ENCODE data around the gene TUBB3.

TUBB3 gene

DNA sequence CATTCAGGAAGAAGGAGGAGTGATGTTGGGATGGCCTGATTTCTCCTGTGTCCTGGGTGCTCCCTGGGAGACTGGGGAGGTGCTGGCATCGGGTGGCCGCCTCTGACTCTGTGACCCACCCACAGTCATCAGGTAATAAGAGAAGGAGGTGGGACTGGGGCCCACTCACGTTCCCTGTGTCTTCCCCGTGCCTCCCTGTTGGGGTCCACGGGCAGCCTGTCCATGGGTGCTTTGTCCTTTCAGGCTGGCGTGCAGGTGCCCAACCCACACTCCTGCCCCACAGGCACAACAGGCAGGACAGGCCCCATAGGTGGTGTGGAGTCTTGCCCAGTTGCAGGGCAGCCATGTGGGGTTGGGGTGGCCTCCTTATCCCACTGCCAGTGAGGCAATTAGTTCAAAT lies 29.4 kb downstream of the TUBB3 start:
- Histone ChIP-seq H3K36me3 (ENCODE audit: insufficient read depth, low read length) (no peaks in the 10 kb centered on the region), H3K9ac (ENCODE audit: low read depth, low read length) (no peak overlapping the region)

DNA sequence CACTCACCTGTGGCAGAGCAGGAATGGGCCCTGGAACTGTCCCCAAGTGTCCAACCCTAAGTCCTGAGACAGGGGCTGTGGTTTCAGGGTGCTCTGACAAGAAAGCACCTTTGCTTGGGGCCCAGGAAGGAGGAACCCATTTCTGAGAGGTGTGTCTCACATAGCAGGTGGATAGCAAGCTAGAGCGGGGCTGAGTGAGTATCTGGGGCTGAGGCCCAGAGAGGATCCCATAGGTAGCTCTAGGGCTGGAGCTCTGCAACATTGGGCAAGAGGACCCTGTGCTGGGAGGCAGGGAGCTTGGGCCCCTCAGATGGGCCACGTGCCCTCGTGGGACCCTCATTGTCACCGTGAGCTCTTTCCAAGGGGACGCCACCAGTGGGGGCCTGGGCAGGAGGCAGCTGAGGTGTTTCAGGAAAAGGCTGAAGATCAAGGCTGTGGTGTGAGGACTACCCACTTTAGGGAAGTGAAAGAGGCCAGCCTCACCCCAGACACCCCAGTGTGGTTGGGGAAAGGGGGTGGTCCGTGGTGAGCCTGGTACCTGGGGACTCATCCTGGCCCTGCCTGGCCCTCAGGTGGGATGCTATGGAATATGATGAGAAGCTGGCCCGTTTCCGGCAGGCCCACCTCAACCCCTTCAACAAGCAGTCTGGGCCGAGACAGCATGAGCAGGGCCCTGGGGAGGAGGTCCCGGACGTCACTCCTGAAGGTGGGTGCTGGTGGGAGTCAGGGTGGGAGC lies 30.7 kb downstream of the TUBB3 start:
- Histone ChIP-seq H3K9me3 (ENCODE audit: control insufficient read depth, insufficient read depth, low read length) (no peaks in the 10 kb centered on the region), H3K4me1 (ENCODE audit: insufficient read depth, low read length) (0 out of 2 replicates have a peak, but pooled peaks cover 3% of the 10 kb centered on the region), H3K9ac (ENCODE audit: low read depth, low read length) (no peak overlapping the region), H3K36me3 (ENCODE audit: insufficient read depth, low read length) (peaks cover 4% of the 10 kb centered on the region; the same call in 1 of the 2 replicates)

More for the DNA sequence above, 29.4 kb downstream of the TUBB3 start:
- H3K9me3 ChIP-seq (ENCODE audit: control insufficient read depth, insufficient read depth, low read length), result no peaks in the 10 kb centered on the region
- H3K4me1 ChIP-seq (ENCODE audit: insufficient read depth, low read length), result 0 out of 2 replicates have a peak, but pooled peaks cover under 1% of the 10 kb centered on the region

DNA sequence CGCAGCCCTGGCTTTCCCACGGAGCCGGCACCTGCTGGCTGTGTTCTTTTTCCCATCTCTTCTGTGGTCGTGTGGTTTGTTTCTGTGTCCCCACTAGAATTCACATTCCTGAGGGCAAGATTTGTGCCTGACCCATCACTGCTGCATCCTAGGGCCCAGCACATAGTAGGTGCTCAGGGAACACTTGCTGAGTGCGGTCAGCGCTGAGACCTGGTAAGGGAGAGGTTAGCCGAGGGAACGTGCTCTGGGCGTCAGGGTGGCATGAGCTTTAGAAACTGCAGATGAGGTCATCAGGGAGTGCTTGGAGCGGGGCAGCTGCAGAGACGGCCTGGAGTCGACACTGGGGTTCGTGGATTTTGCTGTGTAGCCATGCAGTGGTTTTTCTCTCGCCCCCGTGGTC lies 31.3 kb downstream of the TUBB3 start:
- Histone ChIP-seq H3K4me1 (ENCODE audit: insufficient read depth, low read length) (0 out of 2 replicates have a peak, but pooled peaks cover 3% of the 10 kb centered on the region), H3K36me3 (ENCODE audit: insufficient read depth, low read length) (peaks cover 4% of the 10 kb centered on the region; the same call in 1 of the 2 replicates), H3K9me3 (ENCODE audit: control insufficient read depth, insufficient read depth, low read length) (no peaks in the 10 kb centered on the region), H3K9ac (ENCODE audit: low read depth, low read length) (no peak overlapping the region)

DNA sequence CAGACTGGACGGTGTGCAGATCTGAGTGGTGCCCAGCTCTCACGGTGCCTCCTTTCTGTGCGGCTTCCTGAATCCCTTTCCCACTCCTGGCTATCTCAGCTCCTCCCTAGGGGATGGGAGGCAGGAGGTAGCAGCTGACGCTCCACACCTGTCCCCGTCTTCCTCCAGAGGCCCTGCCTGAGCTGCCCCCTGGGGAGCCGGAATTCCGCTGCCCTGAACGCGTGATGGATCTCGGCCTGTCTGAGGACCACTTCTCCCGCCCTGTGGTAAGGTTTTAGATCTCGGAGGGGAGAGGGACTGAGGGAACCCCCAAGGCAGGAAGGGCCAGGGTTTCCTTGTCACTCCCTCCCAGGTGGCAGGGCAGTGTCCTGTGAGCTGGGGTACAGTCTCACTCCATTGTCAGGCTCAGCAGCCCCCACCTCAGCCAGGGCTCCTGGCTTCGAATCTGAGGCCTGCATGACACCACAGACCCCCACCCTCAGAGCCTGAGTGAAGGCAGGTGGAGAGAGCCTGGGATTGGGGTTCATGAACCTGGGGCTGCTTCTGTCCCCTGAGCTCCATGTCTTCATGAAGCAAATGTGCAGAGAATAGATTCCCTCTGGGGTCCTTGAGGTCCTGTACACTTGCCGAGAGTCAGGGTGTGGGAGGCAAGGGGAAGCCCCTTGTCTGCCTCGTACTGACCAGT lies 32.0 kb downstream of the TUBB3 start:
- Histone ChIP-seq H3K9me3 (ENCODE audit: control insufficient read depth, insufficient read depth, low read length) (no peaks in the 10 kb centered on the region), H3K9ac (ENCODE audit: low read depth, low read length) (no peak overlapping the region), H3K36me3 (ENCODE audit: insufficient read depth, low read length) (peaks cover 4% of the 10 kb centered on the region; the same call in 1 of the 2 replicates), H3K4me1 (ENCODE audit: insufficient read depth, low read length) (0 out of 2 replicates have a peak, but pooled peaks cover 3% of the 10 kb centered on the region)

DNA sequence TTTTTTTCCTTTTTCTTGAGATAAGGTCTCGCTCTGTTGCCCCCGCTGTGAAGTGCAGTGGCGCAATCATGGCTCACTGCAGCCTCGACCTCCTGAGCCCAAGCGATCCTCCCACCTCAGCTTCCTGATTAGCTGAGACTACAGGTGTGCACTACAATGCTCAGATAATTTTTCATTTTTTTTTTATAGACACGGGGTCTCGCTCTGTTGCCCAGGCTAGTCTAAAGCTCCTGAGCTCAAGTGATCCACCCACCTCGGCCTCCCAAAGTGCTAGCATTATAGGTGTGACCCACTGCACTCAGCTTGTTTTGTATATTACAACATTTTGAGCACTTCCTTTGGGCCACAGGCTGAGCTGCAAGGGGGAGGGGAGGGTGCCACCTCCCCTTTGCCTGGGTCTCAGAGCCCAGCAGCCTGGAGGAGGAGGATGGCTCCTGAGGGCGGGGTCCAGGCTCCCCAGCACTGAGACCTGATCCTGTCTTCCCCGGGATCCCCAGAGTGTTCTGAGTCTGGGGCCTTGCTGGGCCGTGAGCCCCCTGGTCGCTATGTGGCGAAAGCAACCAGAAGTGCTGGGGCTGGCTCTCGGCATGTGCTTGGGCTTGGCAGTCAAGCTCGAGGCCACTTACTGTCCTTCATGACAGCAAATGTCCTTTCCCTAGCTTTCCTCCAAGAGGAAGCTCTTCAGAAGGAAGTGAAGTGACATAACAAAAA lies 33.5 kb downstream of the TUBB3 start:
- Histone ChIP-seq H3K9ac (ENCODE audit: low read depth, low read length) (no peak overlapping the region), H3K4me1 (ENCODE audit: insufficient read depth, low read length) (0 out of 2 replicates have a peak, but pooled peaks cover 3% of the 10 kb centered on the region), H3K36me3 (ENCODE audit: insufficient read depth, low read length) (peaks cover 4% of the 10 kb centered on the region), H3K9me3 (ENCODE audit: control insufficient read depth, insufficient read depth, low read length) (no peaks in the 10 kb centered on the region)

DNA sequence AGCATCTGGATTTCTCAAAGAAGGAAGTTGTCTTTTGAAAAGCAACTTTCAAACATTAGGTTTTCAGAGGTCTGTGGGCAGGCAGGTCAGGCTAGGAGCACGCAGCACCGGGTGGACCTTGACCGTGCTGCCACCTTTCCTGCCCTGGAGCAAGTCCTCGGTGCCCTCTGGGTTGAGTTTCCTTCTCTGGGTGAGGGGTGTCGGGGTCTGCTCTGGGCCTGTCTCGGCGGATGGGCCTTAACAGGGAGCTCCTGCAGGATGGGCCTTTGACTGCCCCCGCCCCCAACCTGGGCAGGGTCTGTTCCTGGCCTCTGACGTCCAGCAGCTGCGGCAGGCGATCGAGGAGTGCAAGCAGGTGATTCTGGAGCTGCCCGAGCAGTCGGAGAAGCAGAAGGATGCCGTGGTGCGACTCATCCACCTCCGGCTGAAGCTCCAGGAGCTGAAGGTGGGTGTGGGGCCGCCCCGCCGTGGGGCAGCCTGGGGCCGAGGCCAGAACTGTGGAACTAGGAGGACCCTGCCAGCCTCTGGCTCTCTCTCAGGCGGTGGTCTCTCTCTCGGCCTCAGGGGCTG lies 34.2 kb downstream of the TUBB3 start:
- Histone ChIP-seq H3K4me1 (ENCODE audit: insufficient read depth, low read length) (0 out of 2 replicates have a peak, but pooled peaks cover 3% of the 10 kb centered on the region), H3K36me3 (ENCODE audit: insufficient read depth, low read length) (peaks cover 4% of the 10 kb centered on the region), H3K9me3 (ENCODE audit: control insufficient read depth, insufficient read depth, low read length) (no peaks in the 10 kb centered on the region), H3K9ac (ENCODE audit: low read depth, low read length) (no peak overlapping the region)

DNA sequence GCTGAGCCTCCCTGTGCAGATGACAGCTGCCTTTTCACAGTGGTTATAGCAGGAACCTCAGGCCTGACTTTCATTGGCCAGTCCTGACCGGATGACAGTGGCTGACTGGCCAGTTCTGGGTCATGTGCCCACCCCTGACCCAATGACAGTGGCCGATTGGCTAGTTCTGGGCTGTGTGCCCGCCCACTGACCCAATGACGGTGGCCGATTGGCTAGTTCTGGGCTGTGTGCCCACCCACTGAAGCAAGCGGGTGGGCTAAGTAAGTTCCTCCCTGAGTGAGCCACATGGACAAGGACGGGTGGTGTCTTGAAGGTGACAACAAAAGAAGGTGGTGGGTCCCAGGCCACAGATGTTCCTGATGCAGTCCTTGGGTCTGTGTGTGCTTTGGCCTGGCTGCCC lies 34.9 kb downstream of the TUBB3 start:
- no peaks in the 10 kb centered on the region for H3K9me3 ChIP-seq (ENCODE audit: control insufficient read depth, insufficient read depth, low read length)
- H3K4me1 ChIP-seq (ENCODE audit: insufficient read depth, low read length), result 0 out of 2 replicates have a peak, but pooled peaks cover 3% of the 10 kb centered on the region
- H3K9ac ChIP-seq (ENCODE audit: low read depth, low read length), result no peak overlapping the region
- peaks cover 4% of the 10 kb centered on the region for H3K36me3 ChIP-seq (ENCODE audit: insufficient read depth, low read length)

DNA sequence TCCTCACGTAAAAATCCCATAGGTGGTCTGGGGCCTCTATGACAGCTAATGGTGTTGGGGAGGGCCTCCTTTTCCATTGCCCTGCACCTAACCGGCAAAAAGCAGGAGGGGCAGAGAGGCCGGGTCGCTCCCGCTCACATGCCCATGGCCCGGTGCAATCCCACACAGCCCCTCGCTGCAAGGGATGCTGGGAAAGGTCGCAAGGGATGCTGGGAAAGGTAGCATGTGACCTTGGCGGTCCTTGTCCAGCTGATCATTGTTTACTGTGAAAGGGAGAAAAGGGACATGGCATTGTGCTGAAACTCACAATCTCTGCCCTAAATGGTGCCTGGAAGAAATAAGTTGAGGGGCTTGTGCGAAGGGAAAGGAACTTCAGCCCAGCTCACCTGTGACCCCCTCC lies 35.5 kb downstream of the TUBB3 start:
- peaks cover 4% of the 10 kb centered on the region for H3K36me3 ChIP-seq (ENCODE audit: insufficient read depth, low read length)

DNA sequence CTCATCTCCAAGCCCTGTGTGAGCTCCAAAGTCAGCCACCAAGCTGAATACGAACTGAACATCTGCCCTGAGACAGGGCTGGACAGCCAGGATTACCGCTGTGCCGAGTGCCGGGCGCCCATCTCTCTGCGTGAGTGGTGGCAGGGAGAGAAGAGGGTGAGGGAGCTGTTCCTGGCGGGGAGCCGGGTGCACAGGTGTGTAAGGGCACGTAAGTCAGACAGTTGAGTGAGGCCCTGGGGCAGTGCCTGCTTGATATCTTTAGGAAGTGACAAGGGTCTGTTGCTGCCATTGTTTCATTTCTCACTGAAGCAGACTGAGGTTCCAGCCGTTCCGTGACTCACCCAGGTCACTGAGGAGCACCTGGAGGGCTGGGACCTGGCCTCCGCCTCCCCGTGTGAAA lies 37.8 kb downstream of the TUBB3 start:
- Histone ChIP-seq H3K9ac (ENCODE audit: low read depth, low read length) (no peak overlapping the region), H3K36me3 (ENCODE audit: insufficient read depth, low read length) (peaks cover 4% of the 10 kb centered on the region), H3K9me3 (ENCODE audit: control insufficient read depth, insufficient read depth, low read length) (no peaks in the 10 kb centered on the region), H3K4me1 (ENCODE audit: insufficient read depth, low read length) (0 out of 2 replicates have a peak, but pooled peaks cover 3% of the 10 kb centered on the region)

More for the DNA sequence above, 35.5 kb downstream of the TUBB3 start:
- Histone ChIP-seq H3K9me3 (ENCODE audit: control insufficient read depth, insufficient read depth, low read length) (no peaks in the 10 kb centered on the region), H3K4me1 (ENCODE audit: insufficient read depth, low read length) (0 out of 2 replicates have a peak, but pooled peaks cover 3% of the 10 kb centered on the region), H3K9ac (ENCODE audit: low read depth, low read length) (no peak overlapping the region)

DNA sequence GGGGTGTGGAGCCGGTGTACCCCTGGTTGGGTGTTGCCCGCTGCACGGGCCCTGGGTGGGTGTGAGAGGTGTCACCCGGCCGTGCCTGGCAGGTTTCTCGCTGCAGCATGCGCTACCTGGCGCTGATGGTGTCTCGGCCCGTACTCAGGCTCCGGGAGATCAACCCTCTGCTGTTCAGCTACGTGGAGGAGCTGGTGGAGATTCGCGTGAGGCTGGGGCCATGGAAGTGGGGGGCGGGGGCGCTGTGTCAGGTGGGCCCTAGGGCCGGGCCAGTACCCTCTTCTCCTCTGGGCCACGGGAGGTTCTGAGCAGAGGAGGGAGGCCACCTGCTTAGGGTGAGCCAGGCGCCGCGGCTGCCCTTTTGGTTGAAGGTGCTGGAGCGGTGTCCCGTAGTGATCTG lies 38.8 kb downstream of the TUBB3 start:
- Histone ChIP-seq H3K9ac (ENCODE audit: low read depth, low read length) (no peak overlapping the region), H3K4me1 (ENCODE audit: insufficient read depth, low read length) (0 out of 2 replicates have a peak, but pooled peaks cover 3% of the 10 kb centered on the region), H3K36me3 (ENCODE audit: insufficient read depth, low read length) (peaks cover 4% of the 10 kb centered on the region), H3K9me3 (ENCODE audit: control insufficient read depth, insufficient read depth, low read length) (no peaks in the 10 kb centered on the region)

DNA sequence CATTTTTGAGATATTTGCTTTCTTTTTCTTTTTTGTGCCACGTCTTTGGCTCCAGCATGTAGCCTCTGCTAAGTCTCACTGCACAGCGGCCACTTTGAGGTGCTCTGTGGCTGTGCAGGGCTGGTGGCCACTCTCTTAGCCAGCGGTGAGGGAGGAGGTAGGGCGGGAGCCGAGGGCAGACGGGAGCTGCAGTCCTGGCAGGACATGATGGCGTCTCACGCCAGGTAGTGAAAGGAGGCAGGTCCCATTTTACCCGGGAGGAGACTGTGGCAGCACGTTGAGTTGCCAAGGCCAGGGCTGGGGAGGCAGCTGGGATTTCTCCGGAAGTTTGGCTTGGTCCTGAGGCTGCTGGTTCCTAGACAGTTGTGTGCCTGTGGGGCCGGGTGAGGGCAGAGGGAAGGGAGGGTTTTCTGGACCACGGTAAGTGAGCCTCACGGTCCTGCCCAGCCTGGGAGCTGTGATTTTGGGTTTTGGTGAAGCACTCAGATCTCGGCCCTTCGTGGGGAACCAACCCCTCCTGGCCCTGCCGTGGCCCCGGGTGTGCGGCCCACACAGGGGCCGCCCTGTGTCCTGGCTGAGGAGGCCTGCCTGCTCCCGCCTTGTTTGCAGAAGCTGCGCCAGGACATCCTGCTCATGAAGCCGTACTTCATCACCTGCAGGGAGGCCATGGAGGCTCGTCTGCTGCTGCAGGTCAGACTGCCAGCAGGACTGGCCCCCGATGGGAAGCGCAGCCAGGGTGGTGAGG lies 39.8 kb downstream of the TUBB3 start:
- Histone ChIP-seq H3K9ac (ENCODE audit: low read depth, low read length) (no peak overlapping the region), H3K36me3 (ENCODE audit: insufficient read depth, low read length) (peaks cover under 1% of the 10 kb centered on the region), H3K9me3 (ENCODE audit: control insufficient read depth, insufficient read depth, low read length) (no peaks in the 10 kb centered on the region), H3K4me1 (ENCODE audit: insufficient read depth, low read length) (no peaks in the 10 kb centered on the region)

DNA sequence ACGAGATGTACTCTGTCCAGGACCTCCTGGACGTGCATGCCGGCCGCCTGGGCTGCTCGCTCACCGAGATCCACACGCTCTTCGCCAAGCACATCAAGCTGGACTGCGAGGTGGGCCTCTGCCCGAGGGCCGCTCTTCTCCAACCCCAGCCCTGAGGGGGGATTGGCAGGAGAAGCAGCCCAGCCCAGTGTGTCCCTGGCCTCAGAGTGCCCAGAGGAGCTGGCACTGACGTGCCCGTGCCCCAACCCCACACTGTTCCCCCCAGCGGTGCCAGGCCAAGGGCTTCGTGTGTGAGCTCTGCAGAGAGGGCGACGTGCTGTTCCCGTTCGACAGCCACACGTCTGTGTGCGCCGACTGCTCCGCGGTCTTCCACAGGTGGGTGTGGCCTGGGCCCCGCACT lies 41.1 kb downstream of the TUBB3 start:
- no peaks in the 10 kb centered on the region; the same call in 1 of the 2 replicates for H3K36me3 ChIP-seq (ENCODE audit: insufficient read depth, low read length)
- no peak overlapping the region for H3K9ac ChIP-seq (ENCODE audit: low read depth, low read length)
- no peaks in the 10 kb centered on the region for H3K4me1 ChIP-seq (ENCODE audit: insufficient read depth, low read length)
- H3K9me3 ChIP-seq (ENCODE audit: control insufficient read depth, insufficient read depth, low read length), result no peaks in the 10 kb centered on the region

DNA sequence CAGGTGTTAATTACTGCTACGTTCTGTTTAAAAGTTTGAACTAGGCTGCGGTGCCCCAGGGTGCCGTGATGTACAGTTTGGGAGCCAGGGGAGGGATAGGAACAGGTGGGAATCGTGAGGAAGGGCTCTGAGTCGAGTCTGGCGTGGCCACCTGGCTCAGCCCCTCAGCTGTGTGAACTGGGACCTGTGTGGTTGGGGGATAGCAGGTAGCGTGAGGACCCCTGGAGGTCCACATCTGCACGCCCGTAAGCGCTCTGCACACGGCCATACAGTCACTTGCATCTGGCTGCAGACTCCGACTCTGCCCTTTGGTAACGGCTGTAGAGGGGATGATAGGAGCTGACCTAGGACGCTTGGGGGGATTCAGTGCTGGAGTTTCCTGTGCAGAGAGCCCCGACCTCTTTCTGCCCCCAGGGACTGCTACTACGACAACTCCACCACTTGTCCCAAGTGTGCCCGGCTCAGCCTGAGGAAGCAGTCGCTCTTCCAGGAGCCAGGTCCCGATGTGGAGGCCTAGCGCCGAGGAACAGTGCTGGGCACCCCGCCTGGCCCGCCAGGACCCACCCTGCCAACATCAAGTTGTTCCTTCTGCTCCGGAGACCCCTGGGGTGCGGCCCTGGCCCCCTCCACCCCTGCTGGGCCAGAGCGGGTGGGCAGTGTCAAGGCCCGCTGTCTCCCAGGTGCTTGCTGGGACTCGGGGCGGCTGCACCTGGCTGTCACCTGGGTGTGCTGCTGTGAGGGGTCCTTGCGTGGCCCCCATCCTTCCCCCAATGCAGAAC lies 42.5 kb downstream of the TUBB3 start:
- H3K36me3 ChIP-seq (ENCODE audit: insufficient read depth, low read length), result no peaks in the 10 kb centered on the region; the same call in 1 of the 2 replicates
- no peaks in the 10 kb centered on the region for H3K9me3 ChIP-seq (ENCODE audit: control insufficient read depth, insufficient read depth, low read length)
- no peak overlapping the region for H3K9ac ChIP-seq (ENCODE audit: low read depth, low read length)
- no peaks in the 10 kb centered on the region for H3K4me1 ChIP-seq (ENCODE audit: insufficient read depth, low read length)
